ENCODE results near the gene SCFD2. TPM values are rescaled to one million over a fixed set of nuclear protein-coding genes. Genes with fewer than 3 reads are reported as not detected.

SCFD2 gene
- polyA plus RNA-seq, 2 of the 4 experiments (the other 2 are of a cell fraction), result 7.6 to 10.8 TPM

- H3K27ac ChIP-seq, result no peak overlapping the region
- POLR2A ChIA-PET, result no interaction called here
- no peaks in the 10 kb centered on the region for H3K4me1 ChIP-seq
- H3K4me2 ChIP-seq, result no peak overlapping the region
- CTCF ChIA-PET, result no interaction called here
- WGBS (ENCODE audit: missing lambda C conversion rate), result 92% methylated on average over 5 of the region's 5 CpGs
- ATAC-seq (no peak), DNase-seq (ENCODE audit: low read depth in 1 of 2, low spot score in 1 of 2) (no peak), FAIRE-seq (no peak)
- no peaks in the 10 kb centered on the region for H3K9me3 ChIP-seq
- no peak for TF ChIP-seq RAD21 (conservative IDR thresholded peaks at IDR 0.05 in 1 of 2, IDR thresholded peaks at IDR 0.05 in 1 of 2)
- no peak for TF ChIP-seq TFCP2L1 (CRISPR knock-in tag; IDR thresholded peaks at IDR 0.05)
- no peak for TF ChIP-seq HOXB13 (CRISPR knock-in tag; IDR thresholded peaks at IDR 0.05; ENCODE audit: low read depth)
- TF ChIP-seq MAFK (IDR thresholded peaks at IDR 0.05; ENCODE audit: partially characterized antibody), result peak; percentile 49
- no peak overlapping the region for H3K4me3 ChIP-seq
These were observed 234.8 kb downstream of the SCFD2 start for GRCh38 chr4:53130896-53131561.

GRCh38 chr4:53128706-53129357, 237.0 kb downstream of the SCFD2 start:
- 60% methylated on average over 2 of the region's 2 CpGs for WGBS (ENCODE audit: missing lambda C conversion rate)
- DNase-seq (ENCODE audit: low read depth in 1 of 2, low spot score in 1 of 2), result no peak
- Histone ChIP-seq H3K4me2 (no peak overlapping the region), H3K9me3 (no peaks in the 10 kb centered on the region), H3K27ac (no peak overlapping the region), H3K4me3 (no peak overlapping the region), H3K4me1 (no peaks in the 10 kb centered on the region)
- ATAC-seq, result no peak
- TF ChIP-seq REST (IDR thresholded peaks at IDR 0.05) (no peak), GATA3 (IDR thresholded peaks at IDR 0.05; ENCODE audit: borderline replicate concordance) (no peak), KDM5A (IDR thresholded peaks at IDR 0.05) (no peak), CHD2 (IDR thresholded peaks at IDR 0.05; ENCODE audit: low read length, partially characterized antibody) (no peak)
- FAIRE-seq, result no peak
- ChIA-PET POLR2A (no interaction called here), CTCF (no interaction called here)

DNA sequence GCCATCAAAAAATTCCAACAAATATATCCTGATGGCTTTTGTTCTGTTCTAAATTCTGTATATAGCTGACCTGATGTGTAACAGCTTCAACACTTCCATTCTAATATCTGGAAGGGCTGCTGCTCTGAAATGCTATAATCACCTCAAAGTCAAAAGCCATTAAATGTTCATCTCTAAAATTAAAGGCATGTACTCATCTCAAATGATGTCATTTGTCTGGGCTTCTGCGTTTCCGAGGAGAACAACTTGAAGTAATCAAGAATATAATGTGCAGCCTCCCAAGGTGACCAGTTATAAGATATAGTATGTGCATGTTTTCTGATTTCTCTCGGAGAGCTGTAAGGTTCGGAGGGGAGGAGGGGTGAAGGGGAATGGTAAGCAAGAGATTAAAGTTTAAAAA, 237.6 kb downstream of the SCFD2 start:
- H3K4me3 ChIP-seq, result no peak overlapping the region
- DNase-seq (ENCODE audit: low read depth in 1 of 2, low spot score in 1 of 2), result no peak
- 91% methylated on average over 4 of the region's 4 CpGs for WGBS (ENCODE audit: missing lambda C conversion rate)
- no peak overlapping the region for H3K4me2 ChIP-seq
- FAIRE-seq, result no peak
- CTCF ChIA-PET, result no interaction called here
- no peak for TF ChIP-seq CBX2 (IDR thresholded peaks at IDR 0.05; ENCODE audit: borderline replicate concordance, low read depth)
- TF ChIP-seq MYC (IDR thresholded peaks at IDR 0.05; ENCODE audit: borderline replicate concordance, low read length), result no peak
- TF ChIP-seq JUNB (IDR thresholded peaks at IDR 0.05), result no peak
- no peak for TF ChIP-seq TP53 (CRISPR knock-in tag; IDR thresholded peaks at IDR 0.05)
- no peak for TF ChIP-seq CHD4 (IDR thresholded peaks at IDR 0.05; ENCODE audit: borderline replicate concordance)
- TF ChIP-seq SMC3 (IDR thresholded peaks at IDR 0.05), result no peak
- TF ChIP-seq MAZ (IDR thresholded peaks at IDR 0.05; ENCODE audit: borderline replicate concordance, low read depth, low read length), result no peak
- TF ChIP-seq RNF2 (IDR thresholded peaks at IDR 0.05; ENCODE audit: borderline replicate concordance, low read depth), result no peak
- TF ChIP-seq FOSB (CRISPR knock-in tag; IDR thresholded peaks at IDR 0.05), result no peak
- no peak for TF ChIP-seq EP300 (IDR thresholded peaks at IDR 0.05)
- no peak for TF ChIP-seq RFX5 (IDR thresholded peaks at IDR 0.05)
- TF ChIP-seq USF2 (IDR thresholded peaks at IDR 0.05), result no peak
- TF ChIP-seq CBX8 (IDR thresholded peaks at IDR 0.05), result no peak
- TF ChIP-seq, protein P1, sequence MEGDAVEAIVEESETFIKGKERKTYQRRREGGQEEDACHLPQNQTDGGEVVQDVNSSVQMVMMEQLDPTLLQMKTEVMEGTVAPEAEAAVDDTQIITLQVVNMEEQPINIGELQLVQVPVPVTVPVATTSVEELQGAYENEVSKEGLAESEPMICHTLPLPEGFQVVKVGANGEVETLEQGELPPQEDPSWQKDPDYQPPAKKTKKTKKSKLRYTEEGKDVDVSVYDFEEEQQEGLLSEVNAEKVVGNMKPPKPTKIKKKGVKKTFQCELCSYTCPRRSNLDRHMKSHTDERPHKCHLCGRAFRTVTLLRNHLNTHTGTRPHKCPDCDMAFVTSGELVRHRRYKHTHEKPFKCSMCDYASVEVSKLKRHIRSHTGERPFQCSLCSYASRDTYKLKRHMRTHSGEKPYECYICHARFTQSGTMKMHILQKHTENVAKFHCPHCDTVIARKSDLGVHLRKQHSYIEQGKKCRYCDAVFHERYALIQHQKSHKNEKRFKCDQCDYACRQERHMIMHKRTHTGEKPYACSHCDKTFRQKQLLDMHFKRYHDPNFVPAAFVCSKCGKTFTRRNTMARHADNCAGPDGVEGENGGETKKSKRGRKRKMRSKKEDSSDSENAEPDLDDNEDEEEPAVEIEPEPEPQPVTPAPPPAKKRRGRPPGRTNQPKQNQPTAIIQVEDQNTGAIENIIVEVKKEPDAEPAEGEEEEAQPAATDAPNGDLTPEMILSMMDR (IDR thresholded peaks at IDR 0.05), result no peak
- TF ChIP-seq FOSL2 (IDR thresholded peaks at IDR 0.05), result no peak
- no peak for TF ChIP-seq FOSL2 (CRISPR knock-in tag; IDR thresholded peaks at IDR 0.05)
- TF ChIP-seq NR3C1 (IDR thresholded peaks at IDR 0.05), result no peak
- no peak for TF ChIP-seq HES2 (IDR thresholded peaks at IDR 0.05)
- TF ChIP-seq POLR2AphosphoS2 (conservative IDR thresholded peaks at IDR 0.05; ENCODE audit: low read length), result no peak
- no peak for TF ChIP-seq HOXA7 (CRISPR knock-in tag; IDR thresholded peaks at IDR 0.05)
- H3K9me3 ChIP-seq, result no peaks in the 10 kb centered on the region
- ATAC-seq, result no peak
- POLR2A ChIA-PET, result no interaction called here
- H3K27ac ChIP-seq, result no peak overlapping the region
- H3K4me1 ChIP-seq, result no peaks in the 10 kb centered on the region
